GM23338 (cell line): ENCODE data around the gene IRF5.

Experiments used
- POLR2AphosphoS5 ChIP-seq: IDR thresholded peaks from 2 replicates; pipeline ENCODE4 v1.6.1; 2016; ENCODE audit warnings: antibody characterized with exemption, low read depth
- TF ChIP-seq, protein P1 (sequence below), 2 experiments: fragments of 200-600 bp in 1 of 2; sonication (generic) in 1 of 2; conservative IDR thresholded peaks; 2 replicates each; pipeline versions ENCODE4 v1.5.1 to v1.6.1; 2016 to 2017; ENCODE audit warnings: antibody characterized with exemption in 2 of 2, low read depth in 2 of 2, mild to moderate bottlenecking in 2 of 2, moderate library complexity in 1 of 2

DNA sequence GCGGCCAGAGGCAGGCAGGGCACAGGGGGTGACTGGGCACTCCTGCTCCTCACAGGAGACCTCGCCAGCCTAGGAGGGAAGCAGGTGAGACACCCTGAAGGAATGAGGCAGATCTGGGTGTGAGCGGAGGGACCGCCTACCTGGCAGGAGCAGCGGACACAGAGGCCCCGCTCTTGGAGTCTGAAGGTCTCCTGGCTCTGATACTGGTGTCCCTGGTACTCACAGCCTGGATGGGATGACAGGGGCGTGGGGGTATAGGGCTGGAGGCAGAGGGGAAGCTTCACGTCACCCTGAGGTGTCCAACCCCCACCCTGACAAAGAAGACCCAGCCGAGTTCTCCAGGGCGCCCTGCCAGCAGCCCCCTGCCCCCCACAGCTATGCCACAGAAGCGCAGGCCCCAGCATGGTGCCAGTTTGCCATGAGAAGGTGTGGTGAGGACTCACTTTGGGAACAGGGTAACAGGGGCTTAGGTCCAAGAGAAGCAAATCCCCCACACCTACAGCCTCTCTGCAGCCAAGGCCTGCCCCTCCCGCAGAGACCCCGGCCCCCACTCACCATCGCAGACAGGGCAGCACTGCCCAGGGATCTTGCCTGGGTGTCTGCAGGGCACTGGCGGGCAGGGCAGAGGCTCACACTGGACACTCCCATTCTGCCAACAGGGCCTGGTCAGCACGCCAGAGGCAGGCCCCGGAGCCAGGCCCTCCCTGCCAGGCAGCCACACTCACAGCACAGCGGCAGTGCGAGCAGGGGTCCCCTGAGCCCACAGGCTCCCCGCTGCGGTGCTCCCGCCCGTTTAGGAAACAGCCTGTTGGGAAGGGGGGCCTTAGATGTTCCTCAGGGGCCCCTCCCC, 44.3 kb upstream of the IRF5 start:
- TF ChIP-seq, protein P1, sequence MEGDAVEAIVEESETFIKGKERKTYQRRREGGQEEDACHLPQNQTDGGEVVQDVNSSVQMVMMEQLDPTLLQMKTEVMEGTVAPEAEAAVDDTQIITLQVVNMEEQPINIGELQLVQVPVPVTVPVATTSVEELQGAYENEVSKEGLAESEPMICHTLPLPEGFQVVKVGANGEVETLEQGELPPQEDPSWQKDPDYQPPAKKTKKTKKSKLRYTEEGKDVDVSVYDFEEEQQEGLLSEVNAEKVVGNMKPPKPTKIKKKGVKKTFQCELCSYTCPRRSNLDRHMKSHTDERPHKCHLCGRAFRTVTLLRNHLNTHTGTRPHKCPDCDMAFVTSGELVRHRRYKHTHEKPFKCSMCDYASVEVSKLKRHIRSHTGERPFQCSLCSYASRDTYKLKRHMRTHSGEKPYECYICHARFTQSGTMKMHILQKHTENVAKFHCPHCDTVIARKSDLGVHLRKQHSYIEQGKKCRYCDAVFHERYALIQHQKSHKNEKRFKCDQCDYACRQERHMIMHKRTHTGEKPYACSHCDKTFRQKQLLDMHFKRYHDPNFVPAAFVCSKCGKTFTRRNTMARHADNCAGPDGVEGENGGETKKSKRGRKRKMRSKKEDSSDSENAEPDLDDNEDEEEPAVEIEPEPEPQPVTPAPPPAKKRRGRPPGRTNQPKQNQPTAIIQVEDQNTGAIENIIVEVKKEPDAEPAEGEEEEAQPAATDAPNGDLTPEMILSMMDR (conservative IDR thresholded peaks at IDR 0.05; ENCODE audit: low read depth in 2 of 2), result no peak
- TF ChIP-seq POLR2AphosphoS5, result no peak
